BLaER1 treated with 17β-estradiol and CSF1 and Interleukin-3, amounts not matched to agents 10 nM and 100 nM (cell line): Measurements from ENCODE around the gene OR8D1.

ENCODE experiments used
- H3K27ac ChIP-seq, 11 experiments: shearing (Covaris generic); formaldehyde crosslinking; 2 replicates each; pipeline ENCODE4 v1.8.1; 2022
- H3K27me3 ChIP-seq, 11 experiments: shearing (Covaris generic); formaldehyde crosslinking; 2 replicates each; pipeline ENCODE4 v1.8.1; 2022
- H3K36me3 ChIP-seq, 11 experiments: shearing (Covaris generic); formaldehyde crosslinking; 2 replicates each; pipeline ENCODE4 v1.8.1; 2022
- H3K4me1 ChIP-seq, 10 experiments: shearing (Covaris generic); formaldehyde crosslinking; 2 replicates each; pipeline ENCODE4 v1.8.1; 2022
- H3K4me2 ChIP-seq, 11 experiments: shearing (Covaris generic); formaldehyde crosslinking; 2 replicates each; pipeline ENCODE4 v1.8.1; 2022
- H3K4me3 ChIP-seq, 10 experiments: shearing (Covaris generic); formaldehyde crosslinking; 2 replicates each; pipeline ENCODE4 v1.8.1; 2022
- H3K9ac ChIP-seq, 11 experiments: shearing (Covaris generic); formaldehyde crosslinking; 2 replicates each; pipeline ENCODE4 v1.8.1; 2022
- H3K9me3 ChIP-seq, 11 experiments: shearing (Covaris generic); formaldehyde crosslinking; replicated peaks in 1 of 11; 2 replicates each; pipeline ENCODE4 v1.8.1; 2022
- H4K20me1 ChIP-seq, 11 experiments: shearing (Covaris generic); formaldehyde crosslinking; 2 replicates each; pipeline ENCODE4 v1.8.1; 2022
- Cebpa-rat ChIP-seq, 11 experiments: shearing (Covaris generic); IDR thresholded peaks; 2 replicates each; pipeline ENCODE4 v1.8.1; 2022

The OR8D1 gene

GRCh38 chr11:124302347-124303125 lies 11.2 kb downstream of the OR8D1 start:
- Histone ChIP-seq H3K27me3 (no peaks in the 10 kb centered on the region), H3K27ac (peak overlapping the region in 2 of 11 experiments; percentile 30 to 34; a peak in 3 of 22 replicates), H3K36me3 (no peaks in the 10 kb centered on the region), H4K20me1 (no peaks in the 10 kb centered on the region), H3K4me1 (peaks cover 0 to 28% (median 0%) of the 10 kb centered on the region in 10 experiments; a peak in 7 of 20 replicates), H3K9ac (no peak overlapping the region), H3K4me2 (peak overlapping the region in 3 of 11 experiments; percentile 73 to 86 (median 79); a peak in 5 of 22 replicates), H3K9me3 (no peaks in the 10 kb centered on the region), H3K4me3 (no peak overlapping the region)
- TF ChIP-seq Cebpa-rat (IDR thresholded peaks at IDR 0.05), result no peak

- H3K4me1 ChIP-seq, result peaks cover 0 to 28% (median 0%) of the 10 kb centered on the region in 10 experiments; a peak in 7 of 20 replicates
- H3K36me3 ChIP-seq, result no peaks in the 10 kb centered on the region
- H3K9ac ChIP-seq, result peak overlapping the region in 1 of 11 experiments; percentile 36; a peak in 1 of 22 replicates
- no peaks in the 10 kb centered on the region for H3K27me3 ChIP-seq
- H3K4me2 ChIP-seq, result peak overlapping the region in 4 of 11 experiments; percentile 27 to 86 (median 76); a peak in 7 of 22 replicates
- H3K27ac ChIP-seq, result peak overlapping the region in 2 of 11 experiments; percentile 30 to 34; a peak in 3 of 22 replicates
- no peaks in the 10 kb centered on the region for H3K9me3 ChIP-seq
- no peak overlapping the region for H3K4me3 ChIP-seq
- TF ChIP-seq Cebpa-rat (IDR thresholded peaks at IDR 0.05), result peak in 3 of 11 experiments; percentile 19 to 38 (median 29); a peak in 3 of 22 replicates
- no peaks in the 10 kb centered on the region for H4K20me1 ChIP-seq
These were observed 12.2 kb downstream of the OR8D1 start for GRCh38 chr11:124301548-124301947.

GRCh38 chr11:124297921-124298320 lies 15.8 kb downstream of the OR8D1 start:
- Histone ChIP-seq H3K27ac (no peak overlapping the region), H3K9me3 (no peaks in the 10 kb centered on the region), H3K4me2 (no peak overlapping the region), H3K9ac (no peak overlapping the region), H3K4me1 (peaks cover 0 to 31% (median 0%) of the 10 kb centered on the region in 10 experiments; a peak in 7 of 20 replicates), H3K4me3 (no peak overlapping the region), H3K36me3 (no peaks in the 10 kb centered on the region), H4K20me1 (no peaks in the 10 kb centered on the region), H3K27me3 (no peaks in the 10 kb centered on the region)
- TF ChIP-seq Cebpa-rat (IDR thresholded peaks at IDR 0.05), result no peak

- Histone ChIP-seq H3K4me1 (peaks cover 0 to 13% (median 0%) of the 10 kb centered on the region in 10 experiments; a peak in 4 of 20 replicates), H3K4me3 (no peak overlapping the region), H3K9ac (no peak overlapping the region), H3K9me3 (peaks cover 0 to 8% (median 1%) of the 10 kb centered on the region in 11 experiments; a peak in 5 of 22 replicates), H3K36me3 (no peaks in the 10 kb centered on the region), H3K27me3 (no peaks in the 10 kb centered on the region), H3K4me2 (no peak overlapping the region), H3K27ac (no peak overlapping the region), H4K20me1 (no peaks in the 10 kb centered on the region)
- no peak for TF ChIP-seq Cebpa-rat (IDR thresholded peaks at IDR 0.05)
These were observed 17.7 kb downstream of the OR8D1 start for GRCh38 chr11:124296016-124296415.

- H3K4me2 ChIP-seq, result peak overlapping the region in 2 of 11 experiments; percentile 7 to 24; a peak in 2 of 22 replicates
- no peak for TF ChIP-seq Cebpa-rat (IDR thresholded peaks at IDR 0.05)
- no peaks in the 10 kb centered on the region for H3K36me3 ChIP-seq
- H3K27me3 ChIP-seq, result no peaks in the 10 kb centered on the region
- no peak overlapping the region for H3K27ac ChIP-seq
- H3K4me3 ChIP-seq, result no peak overlapping the region
- H3K9me3 ChIP-seq, result peaks cover 0 to 20% (median 5%) of the 10 kb centered on the region in 11 experiments; a peak in 10 of 22 replicates
- H3K4me1 ChIP-seq, result peaks cover 0 to 11% (median 0%) of the 10 kb centered on the region in 10 experiments; a peak in 4 of 20 replicates
- no peak overlapping the region for H3K9ac ChIP-seq
- no peaks in the 10 kb centered on the region for H4K20me1 ChIP-seq
These were observed 19.1 kb downstream of the OR8D1 start for GRCh38 chr11:124294687-124295086.

- Histone ChIP-seq H3K4me2 (peak overlapping the region in 6 of 11 experiments; percentile 3 to 29 (median 15); a peak in 5 of 22 replicates), H3K9ac (no peak overlapping the region), H3K36me3 (no peaks in the 10 kb centered on the region), H3K4me3 (no peak overlapping the region), H4K20me1 (no peaks in the 10 kb centered on the region), H3K27ac (no peak overlapping the region), H3K4me1 (peaks cover 0 to 10% (median 0%) of the 10 kb centered on the region in 10 experiments; a peak in 7 of 20 replicates), H3K9me3 (peaks cover 17 to 43% (median 29%) of the 10 kb centered on the region in 11 experiments; a peak in 20 of 22 replicates), H3K27me3 (no peaks in the 10 kb centered on the region; a peak in 1 of 22 replicates)
- TF ChIP-seq Cebpa-rat (IDR thresholded peaks at IDR 0.05), result no peak
These were observed 28.0 kb downstream of the OR8D1 start for GRCh38 chr11:124285610-124286344.

GRCh38 chr11:124278261-124278660 lies 35.5 kb downstream of the OR8D1 start:
- Histone ChIP-seq H3K27ac (no peak overlapping the region), H4K20me1 (no peaks in the 10 kb centered on the region), H3K4me3 (no peak overlapping the region), H3K9me3 (peaks cover 7 to 23% (median 14%) of the 10 kb centered on the region in 11 experiments; a peak in 18 of 22 replicates), H3K4me2 (no peak overlapping the region), H3K36me3 (no peaks in the 10 kb centered on the region), H3K4me1 (peaks cover 10 to 26% (median 17%) of the 10 kb centered on the region in 10 experiments; a peak in 17 of 20 replicates), H3K9ac (no peak overlapping the region), H3K27me3 (no peaks in the 10 kb centered on the region)
- TF ChIP-seq Cebpa-rat (IDR thresholded peaks at IDR 0.05), result no peak

- Histone ChIP-seq H3K27me3 (no peaks in the 10 kb centered on the region), H3K27ac (no peak overlapping the region), H3K4me1 (peaks cover 10 to 26% (median 17%) of the 10 kb centered on the region in 10 experiments; a peak in 17 of 20 replicates), H3K9ac (no peak overlapping the region), H3K4me2 (peak overlapping the region in 4 of 11 experiments; percentile 38 to 55 (median 50); a peak in 5 of 22 replicates), H3K4me3 (no peak overlapping the region), H4K20me1 (no peaks in the 10 kb centered on the region), H3K9me3 (peaks cover 4 to 19% (median 11%) of the 10 kb centered on the region in 11 experiments; a peak in 16 of 22 replicates), H3K36me3 (no peaks in the 10 kb centered on the region)
- TF ChIP-seq Cebpa-rat (IDR thresholded peaks at IDR 0.05), result no peak
These were observed 35.9 kb downstream of the OR8D1 start for GRCh38 chr11:124277804-124278203.
